ENCODE data around the gene CD244.

The CD244 gene

GRCh38 chr1:160855181-160855981 is 7.3 kb downstream of the CD244 start:
- Histone ChIP-seq H3K27me3 (ENCODE audit: insufficient read depth, poor library complexity, severe bottlenecking) (no peaks in the 10 kb centered on the region), H3K4me3 (ENCODE audit: severe bottlenecking) (no peak overlapping the region), H3K4me1 (ENCODE audit: insufficient read depth, poor library complexity, severe bottlenecking) (no peaks in the 10 kb centered on the region), H3K27ac (ENCODE audit: poor library complexity, severe bottlenecking) (no peak overlapping the region), H3K9me3 (ENCODE audit: severe bottlenecking) (no peaks in the 10 kb centered on the region), H3K36me3 (ENCODE audit: low read depth) (no peaks in the 10 kb centered on the region)
- ATAC-seq (ENCODE audit: low read depth) (no peak; the same call in 2 of the 3 replicates), DNase-seq (ENCODE audit: low spot score) (no peak)
- no peak for TF ChIP-seq CTCF (IDR thresholded peaks at IDR 0.05; ENCODE audit: poor library complexity, severe bottlenecking)

- H3K4me3 ChIP-seq (ENCODE audit: severe bottlenecking), result no peak overlapping the region
- no peaks in the 10 kb centered on the region for H3K36me3 ChIP-seq (ENCODE audit: low read depth)
- H3K27ac ChIP-seq (ENCODE audit: poor library complexity, severe bottlenecking), result no peak overlapping the region
- no peaks in the 10 kb centered on the region for H3K4me1 ChIP-seq (ENCODE audit: insufficient read depth, poor library complexity, severe bottlenecking)
- H3K27me3 ChIP-seq (ENCODE audit: insufficient read depth, poor library complexity, severe bottlenecking), result no peaks in the 10 kb centered on the region
- TF ChIP-seq CTCF (IDR thresholded peaks at IDR 0.05; ENCODE audit: poor library complexity, severe bottlenecking), result no peak
- ATAC-seq (ENCODE audit: low read depth) (no peak), DNase-seq (ENCODE audit: low spot score) (no peak)
- no peaks in the 10 kb centered on the region for H3K9me3 ChIP-seq (ENCODE audit: severe bottlenecking)
Observed at GRCh38 chr1:160853754-160854153, 8.9 kb downstream of the CD244 start.

- H3K9me3 ChIP-seq (ENCODE audit: severe bottlenecking), result no peaks in the 10 kb centered on the region
- no peak for TF ChIP-seq CTCF (IDR thresholded peaks at IDR 0.05; ENCODE audit: poor library complexity, severe bottlenecking)
- H3K4me3 ChIP-seq (ENCODE audit: severe bottlenecking), result no peak overlapping the region
- H3K27me3 ChIP-seq (ENCODE audit: insufficient read depth, poor library complexity, severe bottlenecking), result no peaks in the 10 kb centered on the region
- H3K36me3 ChIP-seq (ENCODE audit: low read depth), result no peaks in the 10 kb centered on the region
- DNase-seq (ENCODE audit: low spot score) (no peak), ATAC-seq (ENCODE audit: low read depth) (no peak)
- H3K27ac ChIP-seq (ENCODE audit: poor library complexity, severe bottlenecking), result no peak overlapping the region
- no peaks in the 10 kb centered on the region for H3K4me1 ChIP-seq (ENCODE audit: insufficient read depth, poor library complexity, severe bottlenecking)
Observed at GRCh38 chr1:160853014-160853413, 9.7 kb downstream of the CD244 start.

GRCh38 chr1:160850993-160851392 is 11.7 kb downstream of the CD244 start:
- Histone ChIP-seq H3K9me3 (ENCODE audit: severe bottlenecking) (peaks cover 2% of the 10 kb centered on the region), H3K4me1 (ENCODE audit: insufficient read depth, poor library complexity, severe bottlenecking) (no peaks in the 10 kb centered on the region), H3K4me3 (ENCODE audit: severe bottlenecking) (no peak overlapping the region), H3K27me3 (ENCODE audit: insufficient read depth, poor library complexity, severe bottlenecking) (peaks cover 6% of the 10 kb centered on the region), H3K36me3 (ENCODE audit: low read depth) (no peaks in the 10 kb centered on the region), H3K27ac (ENCODE audit: poor library complexity, severe bottlenecking) (no peak overlapping the region)
- ATAC-seq (ENCODE audit: low read depth) (no peak), DNase-seq (ENCODE audit: low spot score) (no peak)
- no peak for TF ChIP-seq CTCF (IDR thresholded peaks at IDR 0.05; ENCODE audit: poor library complexity, severe bottlenecking)

- ATAC-seq (ENCODE audit: low read depth) (no peak), DNase-seq (ENCODE audit: low spot score) (no peak)
- no peaks in the 10 kb centered on the region for H3K4me1 ChIP-seq (ENCODE audit: insufficient read depth, poor library complexity, severe bottlenecking)
- no peak overlapping the region for H3K4me3 ChIP-seq (ENCODE audit: severe bottlenecking)
- H3K9me3 ChIP-seq (ENCODE audit: severe bottlenecking), result peaks cover 2% of the 10 kb centered on the region
- no peak overlapping the region for H3K27ac ChIP-seq (ENCODE audit: poor library complexity, severe bottlenecking)
- peaks cover 6% of the 10 kb centered on the region for H3K27me3 ChIP-seq (ENCODE audit: insufficient read depth, poor library complexity, severe bottlenecking)
- no peak for TF ChIP-seq CTCF (IDR thresholded peaks at IDR 0.05; ENCODE audit: poor library complexity, severe bottlenecking)
- H3K36me3 ChIP-seq (ENCODE audit: low read depth), result no peaks in the 10 kb centered on the region
Observed at GRCh38 chr1:160850541-160850940, 12.1 kb downstream of the CD244 start.
